ENCODE measurements around the gene HTRA1.

HTRA1 gene

DNA sequence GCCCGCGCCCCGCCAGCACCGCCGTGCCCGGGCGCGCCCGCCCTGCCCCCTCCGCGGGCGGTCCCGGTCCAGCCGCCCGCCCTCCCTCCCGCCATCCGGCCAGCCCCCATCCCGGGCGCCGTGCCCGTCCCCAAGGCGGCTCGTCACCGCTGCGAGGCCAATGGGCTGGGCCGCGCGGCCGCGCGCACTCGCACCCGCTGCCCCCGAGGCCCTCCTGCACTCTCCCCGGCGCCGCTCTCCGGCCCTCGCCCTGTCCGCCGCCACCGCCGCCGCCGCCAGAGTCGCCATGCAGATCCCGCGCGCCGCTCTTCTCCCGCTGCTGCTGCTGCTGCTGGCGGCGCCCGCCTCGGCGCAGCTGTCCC, at the start of gene HTRA1:
TSS of gene HTRA1 (plus strand) at position 187 of the 362 bp plus-strand sequence. CDS start at position 287, 100 bp downstream.
- DNase-seq, result no peak

DNA sequence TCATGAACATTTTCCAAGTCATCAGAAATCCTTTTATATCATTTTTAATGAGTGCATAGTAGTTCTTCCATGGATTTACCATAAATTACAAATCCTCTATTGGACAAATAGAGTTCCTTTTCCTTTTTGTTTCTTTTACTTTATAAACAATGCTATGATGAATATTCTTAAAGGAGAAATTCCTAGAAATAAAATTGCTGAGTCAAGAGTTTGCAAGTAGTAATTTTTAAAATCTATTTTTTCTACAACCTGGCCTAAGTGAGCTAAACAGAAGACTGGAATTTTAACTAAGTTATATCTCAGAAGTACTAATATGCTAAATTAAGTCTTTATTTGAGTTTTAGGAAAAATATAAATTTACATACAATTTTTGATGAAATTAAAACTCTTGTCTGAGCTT, 48.0 kb upstream of the HTRA1 start:
- DNase-seq, result no peak

DNA sequence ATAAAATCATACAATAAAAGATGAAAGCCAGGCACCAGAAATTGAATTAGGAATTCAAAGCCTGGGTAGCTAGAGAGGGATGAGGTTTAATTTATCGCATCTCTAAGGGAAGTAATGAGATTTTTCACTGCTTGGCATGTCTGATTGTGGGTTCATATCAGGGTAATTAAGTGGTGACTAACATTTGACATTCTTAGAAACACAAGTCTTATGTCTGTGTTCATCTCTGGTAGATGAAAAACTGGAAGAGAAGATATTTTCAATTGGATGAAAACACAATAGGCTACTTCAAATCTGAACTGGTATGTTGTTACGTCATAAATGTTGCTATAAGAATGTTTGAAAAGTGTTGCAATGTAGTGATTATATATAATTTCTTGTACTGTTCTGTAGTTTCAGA, 43.7 kb upstream of the HTRA1 start:
- no peak for DNase-seq

DNA sequence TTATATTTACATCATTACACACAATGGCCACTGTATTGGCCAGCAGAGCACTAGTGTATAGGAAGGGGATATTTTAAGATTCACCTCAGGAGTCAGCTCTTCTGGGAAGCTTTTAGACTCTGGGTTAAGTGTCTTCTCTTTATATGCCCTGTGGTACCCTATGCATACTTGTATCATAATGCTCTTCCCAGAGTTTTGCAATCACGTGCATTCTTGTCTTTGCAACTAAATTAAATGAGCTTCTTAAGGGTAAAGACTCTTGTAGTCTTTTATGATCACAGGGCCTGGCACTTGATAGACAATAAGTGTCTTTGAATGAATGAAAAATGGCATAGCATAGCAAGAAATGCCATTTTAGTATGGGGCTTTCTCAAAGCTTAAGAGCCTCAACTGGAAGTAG, 42.3 kb upstream of the HTRA1 start:
- DNase-seq, result no peak

GRCh38 chr10:122419876-122420623, 41.3 kb upstream of the HTRA1 start:
- no peak for DNase-seq

GRCh38 chr10:122420624-122421007, 40.7 kb upstream of the HTRA1 start:
- DNase-seq, result no peak

DNA sequence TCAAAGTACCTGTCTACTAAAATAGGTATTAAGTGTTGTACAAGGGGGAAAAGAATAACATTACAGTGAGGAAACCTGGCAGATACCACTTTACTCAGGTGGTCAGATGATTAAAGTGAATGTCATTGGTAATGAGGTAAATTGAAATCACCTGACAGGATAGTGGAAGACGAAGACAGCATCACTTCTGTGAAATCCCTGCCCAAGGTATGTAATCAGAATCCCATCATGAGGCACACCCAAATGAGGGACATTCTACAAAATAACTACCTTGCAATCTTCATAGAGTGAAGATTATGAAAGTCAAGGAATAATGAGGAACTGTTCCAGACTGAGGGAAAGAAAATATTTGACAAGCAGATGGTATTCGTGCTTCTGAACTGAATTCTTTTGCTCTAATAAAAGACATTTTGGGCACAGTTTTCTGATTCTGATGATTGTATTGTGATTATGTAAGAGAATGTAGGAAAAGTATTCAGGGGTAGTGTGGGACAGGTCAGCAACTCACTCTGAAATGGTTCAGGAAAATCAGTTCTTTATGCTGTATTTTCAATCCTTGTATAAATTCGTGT, 40.2 kb upstream of the HTRA1 start:
- no peak for DNase-seq

- DNase-seq, result no peak
These were observed 39.6 kb upstream of the HTRA1 start for GRCh38 chr10:122421742-122422141.

DNA sequence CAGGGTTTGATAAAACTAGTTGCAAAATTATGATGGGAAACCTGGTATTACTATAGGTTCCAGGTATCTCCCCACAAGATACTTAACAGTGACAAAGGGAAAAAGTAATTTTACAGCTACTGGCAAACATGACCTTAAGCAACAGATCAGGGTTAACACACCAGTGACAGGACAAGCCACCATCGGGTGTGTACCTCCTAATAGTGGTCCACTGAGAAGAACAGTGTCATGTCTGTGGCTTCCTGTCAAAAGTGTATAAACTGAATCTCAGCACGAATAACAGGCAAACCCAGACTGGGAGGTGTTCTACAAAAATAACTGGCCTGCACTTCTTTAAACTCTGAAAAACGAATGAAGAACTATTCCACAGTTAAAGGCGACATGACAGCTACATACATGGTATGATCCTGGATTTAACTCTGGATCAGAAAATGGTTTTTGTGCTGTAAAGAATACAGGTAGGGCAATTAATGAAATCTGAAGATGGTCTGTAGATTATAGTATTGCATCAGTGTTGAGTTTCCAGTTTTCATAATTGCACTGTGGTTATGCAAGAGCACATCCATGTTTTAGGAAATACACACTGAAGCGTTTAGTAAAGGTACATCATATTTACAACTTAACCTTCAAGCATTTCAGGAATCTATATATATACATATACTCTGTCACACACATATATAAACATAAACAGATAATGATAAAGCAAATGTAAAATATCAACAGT, 38.9 kb upstream of the HTRA1 start:
- DNase-seq, result no peak

- DNase-seq, result no peak
These were observed 37.3 kb upstream of the HTRA1 start for GRCh38 chr10:122424059-122424458.

DNA sequence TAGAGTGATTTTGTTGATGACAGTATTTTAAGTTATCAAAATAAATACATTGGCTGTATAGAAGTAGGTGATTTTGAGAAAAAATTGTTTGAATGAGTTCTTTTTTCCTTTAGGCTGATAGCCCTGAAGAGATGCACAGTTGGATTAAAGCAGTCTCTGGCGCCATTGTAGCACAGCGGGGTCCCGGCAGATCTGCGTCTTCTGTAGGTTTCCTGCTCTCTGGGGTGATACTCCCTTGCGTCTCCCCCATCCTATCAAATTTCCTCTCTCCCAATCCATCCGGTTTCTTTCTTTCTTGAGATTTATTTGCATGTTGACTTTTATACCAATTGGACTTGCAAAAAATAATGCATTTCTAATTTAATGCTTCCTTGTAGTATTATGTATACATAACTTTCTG, 34.5 kb upstream of the HTRA1 start:
- no peak for DNase-seq

DNA sequence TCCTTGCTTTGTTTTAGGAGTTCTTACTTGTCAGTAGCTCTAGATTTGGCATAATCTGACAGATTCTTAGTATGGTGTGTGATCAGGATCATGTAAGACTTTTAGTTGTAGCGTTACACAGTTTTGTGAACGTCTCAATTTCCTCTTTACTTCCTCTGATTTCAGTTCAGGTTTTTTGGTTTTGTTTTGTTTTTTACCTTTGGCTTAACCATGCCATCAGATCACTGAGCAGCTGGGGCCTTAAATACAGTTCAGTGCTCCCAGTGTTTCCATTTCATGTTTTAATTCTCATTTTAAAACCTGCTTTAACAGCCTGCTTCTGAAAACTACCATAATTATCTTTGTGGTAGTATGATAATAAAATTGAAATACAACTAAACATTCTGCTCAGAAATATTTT, 34.1 kb upstream of the HTRA1 start:
- DNase-seq, result no peak

- peak; percentile 64 for DNase-seq
These were observed 26.0 kb upstream of the HTRA1 start for GRCh38 chr10:122435212-122435827.

- no peak for DNase-seq
These were observed 19.4 kb upstream of the HTRA1 start for GRCh38 chr10:122441961-122442360.

DNA sequence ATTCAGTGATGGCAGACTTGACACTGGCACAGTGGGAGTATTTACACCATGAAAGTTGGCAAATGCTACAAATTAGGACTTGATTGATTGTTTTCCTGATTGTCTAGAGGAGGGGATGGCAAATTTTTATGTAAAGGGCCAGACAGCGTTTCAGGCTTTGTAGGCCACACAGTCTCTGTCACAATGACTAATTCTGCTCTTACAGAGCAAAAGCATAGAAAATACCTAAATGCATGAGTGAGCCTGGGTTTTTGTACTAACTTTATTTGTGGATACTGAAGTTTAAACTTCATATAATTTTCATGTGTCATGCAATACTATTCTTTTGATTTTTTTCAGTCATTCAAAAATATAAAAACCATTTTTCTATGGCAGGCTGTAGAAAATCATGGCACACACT, 15.9 kb upstream of the HTRA1 start:
- DNase-seq, result no peak

- no peak for DNase-seq
These were observed 15.4 kb upstream of the HTRA1 start for GRCh38 chr10:122445904-122446303.

DNA sequence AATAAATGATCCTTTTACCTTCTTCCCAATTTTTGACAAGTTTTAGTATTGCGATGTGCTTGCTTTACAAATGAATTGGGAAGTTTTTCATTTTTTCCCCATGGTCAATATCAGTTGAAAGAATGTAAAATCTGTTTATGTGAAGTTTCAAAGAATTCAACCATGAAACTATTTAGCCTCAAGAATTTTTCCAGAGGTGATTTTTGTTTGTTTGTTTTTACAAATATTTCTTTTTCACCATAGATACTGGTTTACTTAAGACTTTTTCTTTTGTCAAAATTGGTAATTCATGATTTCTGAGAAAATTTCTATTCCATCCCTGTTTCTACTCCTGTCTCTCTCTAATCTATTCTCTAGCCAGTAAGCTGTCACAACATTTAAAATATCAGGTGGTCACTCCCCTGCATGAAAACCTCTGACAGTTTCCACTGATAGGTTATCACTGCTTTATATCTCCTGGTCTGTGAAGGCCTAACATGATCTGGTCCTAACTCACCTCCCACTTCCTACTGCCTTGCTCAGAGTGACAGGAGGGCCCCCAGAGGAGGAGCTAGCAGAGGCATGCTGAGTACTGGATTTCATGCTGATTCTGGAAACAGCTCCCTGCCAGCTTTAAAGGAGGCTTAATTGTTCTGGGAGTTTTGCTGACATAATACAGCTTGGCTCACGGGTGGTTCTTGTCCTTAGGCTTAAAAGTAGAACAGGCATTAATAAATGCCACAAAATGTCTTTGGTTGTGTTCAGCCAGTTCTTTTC, 14.5 kb upstream of the HTRA1 start:
- no peak for DNase-seq

DNA sequence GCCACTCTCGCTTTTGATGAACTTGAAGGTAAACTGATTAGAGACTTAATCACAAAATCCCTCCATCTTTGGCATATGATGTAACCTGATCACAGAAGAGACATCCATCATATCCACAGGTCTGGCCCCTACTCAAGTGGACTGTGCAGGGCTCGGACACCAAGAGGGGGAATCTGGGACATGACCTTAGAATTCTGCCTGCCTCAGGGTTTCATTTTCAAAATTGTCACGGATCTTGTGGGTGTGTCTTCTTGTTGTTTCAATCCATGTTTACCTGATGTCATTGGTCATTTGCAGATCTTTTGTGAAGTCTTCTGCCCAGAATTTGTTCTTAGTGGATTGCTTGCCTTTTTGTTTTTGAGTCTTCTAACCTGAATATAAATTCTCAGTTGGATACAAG, 12.8 kb upstream of the HTRA1 start:
- DNase-seq, result no peak

DNA sequence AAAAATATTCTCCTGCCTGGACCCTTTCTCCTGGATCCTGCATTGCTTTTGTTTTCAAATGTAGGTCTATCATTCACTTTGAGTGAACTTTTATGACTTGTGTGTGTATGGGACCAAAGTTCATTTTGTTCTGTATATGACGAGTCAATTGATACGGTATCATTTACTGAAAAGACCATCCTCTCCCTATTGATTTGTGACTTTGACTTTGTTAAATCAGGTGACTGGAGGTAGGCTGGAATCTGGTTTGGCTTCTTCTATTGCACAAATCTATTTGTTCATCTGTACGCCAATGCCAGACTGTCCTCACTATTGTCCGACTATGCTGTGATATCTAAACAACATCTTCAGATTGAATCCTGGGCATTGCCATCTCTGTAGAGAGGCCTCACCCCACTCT, 12.2 kb upstream of the HTRA1 start:
- no peak for DNase-seq

- DNase-seq, result no peak
These were observed 10.9 kb upstream of the HTRA1 start for GRCh38 chr10:122450353-122450990.

DNA sequence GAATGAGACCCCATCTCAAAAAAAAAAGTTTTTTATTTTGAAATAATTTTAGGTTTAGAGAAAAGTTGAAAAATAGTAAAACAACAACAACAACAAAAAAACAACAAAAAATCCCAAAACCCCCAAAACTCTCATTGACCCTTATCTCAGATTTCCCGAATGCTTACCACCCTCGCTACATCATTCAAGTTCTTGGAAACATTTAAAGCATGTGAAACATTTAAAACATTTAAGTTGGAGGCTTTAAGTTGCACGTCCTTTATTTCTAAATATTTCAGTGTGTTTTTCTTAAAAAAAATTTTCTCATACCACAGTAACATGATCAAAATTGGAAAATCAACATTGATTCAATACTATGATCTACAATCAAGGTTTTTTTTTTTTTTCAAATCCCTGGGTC, 7.3 kb upstream of the HTRA1 start:
- no peak for DNase-seq

- DNase-seq, result no peak
These were observed 6.7 kb upstream of the HTRA1 start, which contains the start of gene ARMS2 for GRCh38 chr10:122454603-122455080. Gene ARMS2, plus strand, starts transcription at chr10:122454653. Its CDS starts 75 bp downstream, at chr10:122454728.
